IPS DF 6.9 (cell line): ENCODE results near the gene HSD17B14.
A peak's percentile ranks its signal among the peaks of the same experiment; 100 is the strongest.
"Not testable (repeated sequence)": the region's sequence is repeated elsewhere in the genome, so short reads cannot be mapped to it uniquely, and the experiment has no call there.

Experiments used
- DNase-seq: peaks from one replicate; pipeline ENCODE4 v3.0.0-alpha.2; 2013; ENCODE audit warnings: low read depth, low spot score
- H3K27ac ChIP-seq: one replicate; pipeline ENCODE4 v1.5.1; 2013; ENCODE audit warnings: low read length, control low read depth
- H3K27me3 ChIP-seq: 2 replicates; pipeline ENCODE4 v1.6.1; 2013; ENCODE audit warnings: mild to moderate bottlenecking, low read length; ENCODE audit not compliant: control insufficient read depth, insufficient read depth
- H3K36me3 ChIP-seq: 2 replicates; pipeline ENCODE4 v1.6.1; 2013; ENCODE audit warnings: low read length; ENCODE audit not compliant: control insufficient read depth, insufficient read depth
- H3K4me1 ChIP-seq: 2 replicates; pipeline ENCODE4 v1.6.1; 2013; ENCODE audit warnings: low read length; ENCODE audit not compliant: control insufficient read depth, insufficient read depth
- H3K4me3 ChIP-seq: 2 replicates; pipeline ENCODE4 v1.5.1; 2013; ENCODE audit warnings: mild to moderate bottlenecking, low read length
- H3K9me3 ChIP-seq: 2 replicates; pipeline ENCODE4 v1.6.1; 2013; ENCODE audit warnings: low read length, inconsistent platforms; ENCODE audit not compliant: control insufficient read depth, insufficient read depth
- WGBS: extraction: QIAGEN DNeasy Blood & Tissue Kit; methylation state at CpG from one replicate; pipeline ENCODE4 v1.1.7; 2013; ENCODE audit warnings: mixed read lengths, missing lambda C conversion rate; ENCODE audit not compliant: insufficient read length, insufficient coverage; 5-methylcytosine and 5-hydroxymethylcytosine counted together

Gene HSD17B14

GRCh38 chr19:48836089-48837017 is at the start of gene HSD17B14:
Gene HSD17B14, minus strand, starts transcription at chr19:48836491. Its CDS starts 80 bp downstream, at chr19:48836411.
- no peaks in the 10 kb centered on the region for H3K9me3 ChIP-seq
- H3K27me3 ChIP-seq, result no peaks in the 10 kb centered on the region
- DNase-seq, result no peak
- no CpG with 5 or more reads among the region's 35 CpGs for WGBS
- H3K27ac ChIP-seq, result no peak within 1 kb of the TSS
- H3K36me3 ChIP-seq, result no peaks in the 10 kb centered on the region
- peak within 1 kb of the TSS; percentile 48; the same call in 1 of the 2 replicates for H3K4me3 ChIP-seq
- no peaks in the 10 kb centered on the region for H3K4me1 ChIP-seq

- H3K4me1 ChIP-seq, result peaks cover 2% of the 10 kb centered on the region
- no peaks in the 10 kb centered on the region for H3K36me3 ChIP-seq
- H3K27me3 ChIP-seq, result no peaks in the 10 kb centered on the region
- no peak overlapping the region for H3K4me3 ChIP-seq
- H3K9me3 ChIP-seq, result no peaks in the 10 kb centered on the region
- no peak for DNase-seq
- WGBS, result no CpG with 5 or more reads among the region's 7 CpGs
- no peak overlapping the region for H3K27ac ChIP-seq
Measured at GRCh38 chr19:48883726-48884125, 47.4 kb upstream of the HSD17B14 start.

GRCh38 chr19:48881741-48882657 is 45.7 kb upstream of the HSD17B14 start:
- no CpG with 5 or more reads among the region's 30 CpGs for WGBS
- H3K9me3 ChIP-seq, result no peaks in the 10 kb centered on the region
- H3K36me3 ChIP-seq, result no peaks in the 10 kb centered on the region
- H3K4me1 ChIP-seq, result no peaks in the 10 kb centered on the region
- no peak for DNase-seq
- no peak overlapping the region for H3K4me3 ChIP-seq
- no peak overlapping the region for H3K27ac ChIP-seq
- H3K27me3 ChIP-seq, result no peaks in the 10 kb centered on the region

GRCh38 chr19:48879696-48880095 is 43.4 kb upstream of the HSD17B14 start:
- not testable (repeated sequence) for H3K9me3 ChIP-seq, H3K4me1 ChIP-seq, H3K27me3 ChIP-seq, H3K27ac ChIP-seq, H3K4me3 ChIP-seq, DNase-seq, H3K36me3 ChIP-seq
- WGBS, result no CpG with 5 or more reads among the region's 9 CpGs

- Histone ChIP-seq H3K36me3 (peaks cover 10% of the 10 kb centered on the region), H3K4me1 (no peaks in the 10 kb centered on the region), H3K27ac (no peak overlapping the region), H3K27me3 (no peaks in the 10 kb centered on the region), H3K4me3 (no peak overlapping the region), H3K9me3 (no peaks in the 10 kb centered on the region)
- DNase-seq, result no peak
- no CpG with 5 or more reads among the region's 13 CpGs for WGBS
Measured at GRCh38 chr19:48879025-48879637, 42.8 kb upstream of the HSD17B14 start.

GRCh38 chr19:48878196-48879024 is 42.1 kb upstream of the HSD17B14 start:
- Histone ChIP-seq H3K27me3 (no peaks in the 10 kb centered on the region), H3K27ac (no peak overlapping the region), H3K36me3 (peaks cover 17% of the 10 kb centered on the region), H3K4me3 (no peak overlapping the region), H3K4me1 (no peaks in the 10 kb centered on the region), H3K9me3 (no peaks in the 10 kb centered on the region)
- no peak for DNase-seq
- WGBS, result no CpG with 5 or more reads among the region's 11 CpGs

GRCh38 chr19:48877855-48878195 is 41.5 kb upstream of the HSD17B14 start:
- Histone ChIP-seq H3K27ac (no peak overlapping the region), H3K36me3 (peaks cover 17% of the 10 kb centered on the region), H3K27me3 (no peaks in the 10 kb centered on the region), H3K9me3 (no peaks in the 10 kb centered on the region), H3K4me3 (no peak overlapping the region), H3K4me1 (peaks cover 2% of the 10 kb centered on the region; the same call in 1 of the 2 replicates)
- DNase-seq, result no peak
- no CpG with 5 or more reads among the region's 6 CpGs for WGBS

GRCh38 chr19:48876043-48876981 is 40.0 kb upstream of the HSD17B14 start:
- not testable (repeated sequence) for H3K9me3 ChIP-seq, H3K4me3 ChIP-seq, H3K27me3 ChIP-seq, DNase-seq, H3K27ac ChIP-seq, H3K4me1 ChIP-seq
- H3K36me3 ChIP-seq, result peaks cover 17% of the 10 kb centered on the region
- no CpG with 5 or more reads among the region's 30 CpGs for WGBS
